H9 (cell line): ENCODE measurements around the gene THTPA. TPM values are rescaled to one million over a fixed set of nuclear protein-coding genes. Genes with fewer than 3 reads are reported as not detected.

ENCODE experiments used
- DNase-seq: peaks from one replicate; pipeline ENCODE4 v3.0.0-alpha.2; 2017
- H2AFZ ChIP-seq: one replicate; pipeline ENCODE4 v1.6.1; 2013; ENCODE audit warnings: mild to moderate bottlenecking, low read length, control low read depth, moderate library complexity
- H2AK5ac ChIP-seq: 2 replicates; pipeline ENCODE4 v1.6.1; 2013; ENCODE audit warnings: low read length, control low read depth, mixed read lengths; ENCODE audit not compliant: insufficient read length
- H2BK120ac ChIP-seq: one replicate; pipeline ENCODE4 v1.6.1; 2013; ENCODE audit warnings: low read depth, mild to moderate bottlenecking, low read length, control low read depth, inconsistent platforms; ENCODE audit not compliant: poor library complexity, severe bottlenecking
- H2BK12ac ChIP-seq: 2 replicates; pipeline ENCODE4 v1.6.1; 2013; ENCODE audit warnings: low read length, control low read depth, mixed read lengths, low read depth; ENCODE audit not compliant: insufficient read length
- H2BK15ac ChIP-seq: 2 replicates; pipeline ENCODE4 v1.6.1; 2013; ENCODE audit warnings: low read depth, low read length, control low read depth
- H2BK20ac ChIP-seq: one replicate; pipeline ENCODE4 v1.6.1; 2013; ENCODE audit warnings: low read depth, mild to moderate bottlenecking, low read length, control low read depth, inconsistent platforms; ENCODE audit not compliant: poor library complexity, severe bottlenecking
- H2BK5ac ChIP-seq: 2 replicates; pipeline ENCODE4 v1.6.1; 2013; ENCODE audit warnings: low read length, control low read depth, mixed read lengths; ENCODE audit not compliant: insufficient read length
- H3K14ac ChIP-seq: 2 replicates; pipeline ENCODE4 v1.6.1; 2013; ENCODE audit warnings: low read length, control low read depth; ENCODE audit not compliant: insufficient read depth
- H3K18ac ChIP-seq: 2 replicates; pipeline ENCODE4 v1.6.1; 2013; ENCODE audit warnings: low read depth, mild to moderate bottlenecking, mixed read lengths, low read length, control low read depth; ENCODE audit not compliant: insufficient read length
- H3K23ac ChIP-seq: 2 replicates; pipeline ENCODE4 v1.6.1; 2013; ENCODE audit warnings: low read length, control low read depth, mixed read lengths, low read depth; ENCODE audit not compliant: insufficient read length
- H3K23me2 ChIP-seq: 2 replicates; pipeline ENCODE4 v1.6.1; 2013; ENCODE audit warnings: low read depth, mild to moderate bottlenecking, mixed read lengths, low read length, control low read depth; ENCODE audit not compliant: insufficient read length, poor library complexity, severe bottlenecking
- H3K27ac ChIP-seq: 2 replicates; pipeline ENCODE4 v1.5.1; 2013; ENCODE audit warnings: low read length, control low read depth, mixed read lengths, low read depth; ENCODE audit not compliant: insufficient read length
- H3K27me3 ChIP-seq: 2 replicates; pipeline ENCODE4 v1.6.1; 2013; ENCODE audit warnings: low read length, control low read depth, inconsistent platforms; ENCODE audit not compliant: insufficient read depth
- H3K4ac ChIP-seq: 2 replicates; pipeline ENCODE4 v1.6.1; 2013; ENCODE audit warnings: low read depth, mild to moderate bottlenecking, control low read depth, inconsistent platforms, low read length, moderate library complexity
- H3K4me1 ChIP-seq: 2 replicates; pipeline ENCODE4 v1.6.1; 2013; ENCODE audit warnings: low read length, control low read depth, inconsistent platforms; ENCODE audit not compliant: insufficient read depth
- H3K4me2 ChIP-seq: 2 replicates; pipeline ENCODE4 v1.6.1; 2013; ENCODE audit warnings: low read length, control low read depth, mixed read lengths; ENCODE audit not compliant: insufficient read length, insufficient read depth
- H3K56ac ChIP-seq: 2 replicates; pipeline ENCODE4 v1.6.1; 2013; ENCODE audit warnings: low read depth, mild to moderate bottlenecking, mixed read lengths, low read length, control low read depth; ENCODE audit not compliant: insufficient read length
- H3K79me1 ChIP-seq: 2 replicates; pipeline ENCODE4 v1.6.1; 2013; ENCODE audit warnings: low read depth, mild to moderate bottlenecking, moderate library complexity, low read length, control low read depth, inconsistent platforms; ENCODE audit not compliant: insufficient read depth, poor library complexity, severe bottlenecking
- H3K79me2 ChIP-seq: 2 replicates; pipeline ENCODE4 v1.6.1; 2013; ENCODE audit warnings: low read length, control low read depth, inconsistent platforms; ENCODE audit not compliant: insufficient read depth
- H3K9ac ChIP-seq: 2 replicates; pipeline ENCODE4 v1.6.1; 2013; ENCODE audit warnings: low read length, control low read depth, mixed read lengths; ENCODE audit not compliant: insufficient read length; ENCODE audit errors: extremely low read depth
- H3K9me3 ChIP-seq: one replicate; pipeline ENCODE4 v1.6.1; 2013; ENCODE audit warnings: low read depth, low read length, inconsistent platforms; ENCODE audit not compliant: control insufficient read depth
- H3T11ph ChIP-seq: one replicate; pipeline ENCODE4 v1.6.1; 2013; ENCODE audit warnings: mild to moderate bottlenecking, low read length, control low read depth, inconsistent platforms
- H4K20me1 ChIP-seq: one replicate; pipeline ENCODE4 v1.6.1; 2013; ENCODE audit not compliant: control insufficient read depth, insufficient read length, insufficient read depth
- H4K5ac ChIP-seq: 2 replicates; pipeline ENCODE4 v1.6.1; 2013; ENCODE audit warnings: low read depth, mild to moderate bottlenecking, mixed read lengths, low read length, control low read depth; ENCODE audit not compliant: insufficient read length
- H4K8ac ChIP-seq: replicated peaks from 2 replicates; pipeline ENCODE4 v1.6.1; 2013; ENCODE audit warnings: low read length, control low read depth, mixed read lengths, low read depth; ENCODE audit not compliant: insufficient read length
- H4K91ac ChIP-seq: 2 replicates; pipeline ENCODE4 v1.6.1; 2013; ENCODE audit warnings: low read depth, mild to moderate bottlenecking, moderate library complexity, mixed read lengths, low read length, control low read depth; ENCODE audit not compliant: insufficient read length
- H3K27ac Mint-ChIP-seq, 3 experiments: 2 replicates in 2 of 3; 3 replicates in 1 of 3; pipeline ENCODE4 v1.8.0; 2020 to 2021; ENCODE audit warnings: mixed read lengths in 3 of 3, mild to moderate bottlenecking in 1 of 3, moderate library complexity in 1 of 3
- H3K27me3 Mint-ChIP-seq: 2 replicates; pipeline ENCODE4 v1.8.0; 2021; ENCODE audit warnings: low read depth, mild to moderate bottlenecking, moderate library complexity, mixed read lengths
- H3K36me3 Mint-ChIP-seq, 3 experiments: 2 replicates in 2 of 3; 3 replicates in 1 of 3; pipeline ENCODE4 v1.8.0; 2020 to 2021; ENCODE audit warnings: low read depth in 3 of 3, mixed read lengths in 3 of 3; ENCODE audit not compliant: insufficient read depth in 1 of 3
- H3K4me1 Mint-ChIP-seq, 2 experiments: 2 replicates each; pipeline ENCODE4 v1.8.0; 2020; ENCODE audit warnings: mixed read lengths in 2 of 2
- H3K4me3 Mint-ChIP-seq, 2 experiments: 2 replicates in 1 of 2; 3 replicates in 1 of 2; pipeline ENCODE4 v1.8.0; 2020 to 2021; ENCODE audit warnings: mild to moderate bottlenecking in 2 of 2, mixed read lengths in 2 of 2, moderate library complexity in 1 of 2
- H3K9me3 Mint-ChIP-seq, 2 experiments: 2 replicates in 1 of 2; 3 replicates in 1 of 2; pipeline ENCODE4 v1.8.0; 2020; ENCODE audit warnings: mild to moderate bottlenecking in 2 of 2, mixed read lengths in 2 of 2, moderate library complexity in 1 of 2
- CTCF ChIP-seq: fragments of 200-600 bp; sonication (generic); conservative IDR thresholded peaks from 3 replicates; pipeline ENCODE4 v1.8.0; 2021; ENCODE audit warnings: antibody characterized with exemption, mild to moderate bottlenecking
- WGBS: extraction: QIAGEN DNeasy Blood & Tissue Kit; methylation state at CpG from one replicate; pipeline ENCODE4 v1.1.7; 2013; ENCODE audit warnings: missing lambda C conversion rate, low lambda C conversion rate, mixed read lengths; ENCODE audit not compliant: insufficient read length; ENCODE audit errors: extremely low coverage; 5-methylcytosine and 5-hydroxymethylcytosine counted together
- total RNA-seq: library from RNA; stranded (reverse); gene quantifications from 2 replicates; pipeline ENCODE4 v1.2.1, GENCODE V29; 2021

The THTPA gene
- total RNA-seq, 1 experiment from 2014 or later = 15.6 TPM

GRCh38 chr14:23550131-23550811, 5.8 kb upstream of the THTPA start:
- Histone ChIP-seq H3K9ac (peak overlapping the region; percentile 92), H3K14ac (peak overlapping the region; percentile 14), H3K27ac (no peak overlapping the region), H3K9me3 (no peaks in the 10 kb centered on the region), H2BK120ac (no peak overlapping the region), H4K8ac (no peak overlapping the region), H3K23me2 (peaks cover 19% of the 10 kb centered on the region), H2BK12ac (no peak overlapping the region), H2BK20ac (no peak overlapping the region), H2BK15ac (no peak overlapping the region), H3T11ph (no peak overlapping the region), H3K56ac (no peak overlapping the region), H3K4ac (no peak overlapping the region; the same call in 1 of the 2 replicates), H4K91ac (no peak overlapping the region), H4K20me1 (no peaks in the 10 kb centered on the region), H2AK5ac (no peak overlapping the region), H3K18ac (peak overlapping the region; percentile 84), H2BK5ac (no peak overlapping the region), H3K79me2 (peaks cover 13% of the 10 kb centered on the region; the same call in 1 of the 2 replicates), H2AFZ (no peak overlapping the region), H3K79me1 (no peaks in the 10 kb centered on the region), H3K4me1 (peaks cover 37% of the 10 kb centered on the region; the same call in 1 of the 2 replicates), H3K23ac (no peak overlapping the region), H4K5ac (no peak overlapping the region), H3K27me3 (no peaks in the 10 kb centered on the region), H3K4me2 (peak overlapping the region; percentile 96)
- H3K27me3 Mint-ChIP-seq = no peaks in the 10 kb centered on the region; the same call in 1 of the 2 replicates
- H3K4me1 Mint-ChIP-seq = peaks cover 5 to 11% of the 10 kb centered on the region in 2 experiments
- DNase-seq = no peak
- H3K4me3 Mint-ChIP-seq = no peak overlapping the region
- H3K36me3 Mint-ChIP-seq = 0 out of 7 replicates have a peak, but pooled peaks cover 0 to 8% (median 0%) of the 10 kb centered on the region in 3 experiments
- H3K27ac Mint-ChIP-seq = no peak overlapping the region
- WGBS = no CpG with 5 or more reads among the region's 12 CpGs
- H3K9me3 Mint-ChIP-seq = no peaks in the 10 kb centered on the region
- TF ChIP-seq CTCF = no peak
